Measurements from ENCODE around the gene SHC3. TPM values are rescaled to one million over a fixed set of nuclear protein-coding genes. Genes with fewer than 3 reads are reported as not detected.

SHC3 gene
- total RNA-seq, 2 experiments from 2014 or later = not detected

- no peaks in the 10 kb centered on the region for H3K9me3 Mint-ChIP-seq
- no peaks in the 10 kb centered on the region for H3K36me3 Mint-ChIP-seq (ENCODE audit: low read depth)
- ChIA-PET CTCF (no interaction called here), POLR2A (interaction anchor here (1.1 kb wide), 1 partner anchor 21 kb away, joined by 3 read pairs; no protein-coding TSS in a partner anchor)
- no peak overlapping the region for H3K4me3 Mint-ChIP-seq
- peaks cover 5% of the 10 kb centered on the region for H3K27me3 Mint-ChIP-seq
- TF ChIP-seq CTCF (IDR thresholded peaks at IDR 0.05) = no peak
- ATAC-seq (no peak), DNase-seq (no peak)
- no peak overlapping the region for H3K27ac Mint-ChIP-seq
- intact Hi-C loops (cut with micrococcal nuclease) = no loop called here
- no peaks in the 10 kb centered on the region for H3K4me1 Mint-ChIP-seq (ENCODE audit: low read depth)
Measured at GRCh38 chr9:89042984-89043383, 135.6 kb downstream of the SHC3 start.

- ATAC-seq (no peak), DNase-seq (no peak)
- Mint-ChIP-seq H3K27ac (no peak overlapping the region), H3K4me3 (no peak overlapping the region), H3K9me3 (no peaks in the 10 kb centered on the region), H3K4me1 (ENCODE audit: low read depth) (no peaks in the 10 kb centered on the region), H3K36me3 (ENCODE audit: low read depth) (no peaks in the 10 kb centered on the region), H3K27me3 (peaks cover 12% of the 10 kb centered on the region)
- TF ChIP-seq CTCF (IDR thresholded peaks at IDR 0.05) = no peak
- intact Hi-C loops (cut with micrococcal nuclease) = no loop called here
- CTCF ChIA-PET = no interaction called here
- POLR2A ChIA-PET = no interaction called here
Measured at GRCh38 chr9:89039664-89040063, 139.0 kb downstream of the SHC3 start.

- no peak for DNase-seq
- Mint-ChIP-seq H3K36me3 (ENCODE audit: low read depth) (no peaks in the 10 kb centered on the region), H3K27me3 (peaks cover 17% of the 10 kb centered on the region), H3K4me3 (no peak overlapping the region), H3K9me3 (no peaks in the 10 kb centered on the region), H3K4me1 (ENCODE audit: low read depth) (no peaks in the 10 kb centered on the region), H3K27ac (no peak overlapping the region)
- TF ChIP-seq CTCF (IDR thresholded peaks at IDR 0.05) = no peak
- intact Hi-C loops (cut with micrococcal nuclease) = no loop called here
- ChIA-PET POLR2A (no interaction called here), CTCF (no interaction called here)
- no peak for ATAC-seq
Measured at GRCh38 chr9:89039104-89039465, 139.5 kb downstream of the SHC3 start.

GRCh38 chr9:89038382-89039103 lies 140.1 kb downstream of the SHC3 start:
- no peak for ATAC-seq
- intact Hi-C loops (cut with micrococcal nuclease) = no loop called here
- H3K36me3 Mint-ChIP-seq (ENCODE audit: low read depth) = no peaks in the 10 kb centered on the region
- no peak overlapping the region for H3K27ac Mint-ChIP-seq
- POLR2A ChIA-PET = no interaction called here
- CTCF ChIA-PET = no interaction called here
- H3K4me3 Mint-ChIP-seq = no peak overlapping the region
- no peak for TF ChIP-seq CTCF (IDR thresholded peaks at IDR 0.05)
- no peak for DNase-seq
- H3K9me3 Mint-ChIP-seq = no peaks in the 10 kb centered on the region
- peaks cover 20% of the 10 kb centered on the region for H3K27me3 Mint-ChIP-seq
- H3K4me1 Mint-ChIP-seq (ENCODE audit: low read depth) = no peaks in the 10 kb centered on the region

- Mint-ChIP-seq H3K9me3 (no peaks in the 10 kb centered on the region), H3K27ac (no peak overlapping the region), H3K4me1 (ENCODE audit: low read depth) (no peaks in the 10 kb centered on the region), H3K36me3 (ENCODE audit: low read depth) (no peaks in the 10 kb centered on the region), H3K4me3 (no peak overlapping the region), H3K27me3 (peaks cover 23% of the 10 kb centered on the region)
- ChIA-PET POLR2A (no interaction called here), CTCF (no interaction called here)
- no peak for TF ChIP-seq CTCF (IDR thresholded peaks at IDR 0.05)
- ATAC-seq (no peak), DNase-seq (no peak)
- intact Hi-C loops (cut with micrococcal nuclease) = no loop called here
Measured at GRCh38 chr9:89037891-89038290, 140.7 kb downstream of the SHC3 start.

All from activated CD8-positive, alpha-beta T cell treated with anti-CD3 and anti-CD28 coated beads for 36 hours (primary cell).